IMR-90 (cell line): Measurements from ENCODE around the gene KIAA1614. TPM values are rescaled to one million over a fixed set of nuclear protein-coding genes. Genes with fewer than 3 reads are reported as not detected.

Experiments used
- ATAC-seq: fragments of 200-7000 bp; cut with Tn5 transposase; 2 replicates; pipeline ENCODE4 v1.9.1; 2020; ENCODE audit warnings: low read depth, mild to moderate bottlenecking, moderate library complexity
- BruUV-seq: library from RNA; stranded (reverse); fragments of 400-500 nt; replicated peaks from 2 replicates; lab custom pipeline; 2021; lab: Mats Ljungman, UMichigan
- CTCF ChIA-PET: fragments of 300-600 bp; formaldehyde crosslinking; extraction: SDS; loops from one replicate; lab custom pipeline; 2021; ENCODE audit warnings: antibody characterized with exemption; lab: Yijun Ruan, JAX
- POLR2A ChIA-PET: fragments of 300-600 bp; sonication (Branson Sonifier 250); formaldehyde crosslinking; loops from one replicate; lab custom pipeline; 2022; ENCODE audit warnings: antibody characterized with exemption; ENCODE audit not compliant: unreplicated experiment; lab: Charles Lee
- DNase-seq: peaks from one replicate; pipeline ENCODE4 v3.0.0; 2013
- H2AFZ ChIP-seq: replicated peaks from 2 replicates; pipeline ENCODE3; 2013; ENCODE audit warnings: low read length, mild to moderate bottlenecking; ENCODE audit not compliant: poor library complexity
- H2AK5ac ChIP-seq: 2 replicates; pipeline ENCODE4 v1.6.1; 2013; ENCODE audit warnings: low read depth, low read length, inconsistent platforms
- H2AK9ac ChIP-seq: replicated peaks from 2 replicates; pipeline ENCODE3; 2013; ENCODE audit warnings: mild to moderate bottlenecking, low read depth, low read length, moderate library complexity; ENCODE audit not compliant: poor library complexity
- H2BK120ac ChIP-seq: 2 replicates; pipeline ENCODE4 v1.6.1; 2013; ENCODE audit warnings: low read depth, low read length, inconsistent platforms
- H2BK15ac ChIP-seq: 3 replicates; pipeline ENCODE4 v1.6.1; 2013; ENCODE audit warnings: low read depth, low read length, inconsistent platforms
- H2BK20ac ChIP-seq: 2 replicates; pipeline ENCODE4 v1.6.1; 2013; ENCODE audit warnings: low read depth, mild to moderate bottlenecking, inconsistent platforms, low read length, moderate library complexity
- H2BK5ac ChIP-seq: 2 replicates; pipeline ENCODE4 v1.6.1; 2013; ENCODE audit warnings: mild to moderate bottlenecking, low read depth, low read length, inconsistent platforms; ENCODE audit not compliant: poor library complexity, severe bottlenecking
- H3K14ac ChIP-seq: replicated peaks from 2 replicates; pipeline ENCODE4 v1.6.1; 2013; ENCODE audit warnings: low read depth, low read length, inconsistent platforms
- H3K18ac ChIP-seq: 2 replicates; pipeline ENCODE4 v1.6.1; 2013; ENCODE audit warnings: low read depth, low read length, control low read depth
- H3K23ac ChIP-seq: 2 replicates; pipeline ENCODE4 v1.6.1; 2013; ENCODE audit warnings: low read depth, low read length, inconsistent platforms
- H3K27ac ChIP-seq: 2 replicates; pipeline ENCODE4 v1.5.1; 2013; ENCODE audit warnings: mild to moderate bottlenecking, control low read depth, low read length; ENCODE audit not compliant: insufficient read depth
- H3K27me3 ChIP-seq: 2 replicates; pipeline ENCODE4 v1.6.1; 2013; ENCODE audit warnings: low read length; ENCODE audit not compliant: control insufficient read depth, insufficient read depth
- H3K36me3 ChIP-seq: 2 replicates; pipeline ENCODE4 v1.6.1; 2013; ENCODE audit warnings: low read length, mixed read lengths; ENCODE audit not compliant: control insufficient read depth, insufficient read depth
- H3K4ac ChIP-seq: 2 replicates; pipeline ENCODE4 v1.6.1; 2013; ENCODE audit warnings: low read depth, low read length, inconsistent platforms
- H3K4me1 ChIP-seq: 2 replicates; pipeline ENCODE4 v1.6.1; 2013; ENCODE audit warnings: low read length, mixed read lengths; ENCODE audit not compliant: control insufficient read depth, insufficient read depth
- H3K4me2 ChIP-seq: 2 replicates; pipeline ENCODE4 v1.6.1; 2013; ENCODE audit warnings: low read depth, mild to moderate bottlenecking, control low read depth, low read length, moderate library complexity
- H3K4me3 ChIP-seq: 2 replicates; pipeline ENCODE4 v1.5.1; 2013; ENCODE audit warnings: low read depth, mild to moderate bottlenecking, control low read depth, low read length, moderate library complexity; ENCODE audit not compliant: insufficient read depth
- H3K56ac ChIP-seq: 2 replicates; pipeline ENCODE4 v1.6.1; 2013; ENCODE audit warnings: low read length, inconsistent platforms; ENCODE audit not compliant: insufficient read depth; ENCODE audit errors: extremely low read depth
- H3K79me1 ChIP-seq, 2 experiments: 2 replicates each; pipeline ENCODE4 v1.6.1; 2013; ENCODE audit warnings: low read length in 2 of 2, inconsistent platforms in 1 of 2, low read depth in 1 of 2
- H3K9ac ChIP-seq: 2 replicates; pipeline ENCODE4 v1.6.1; 2013; ENCODE audit warnings: low read depth, low read length, control low read depth
- H3K9me1 ChIP-seq: 2 replicates; pipeline ENCODE4 v1.6.1; 2013; ENCODE audit warnings: low read length, inconsistent platforms; ENCODE audit not compliant: insufficient read depth
- H3K9me3 ChIP-seq: 2 replicates; pipeline ENCODE4 v1.6.1; 2013; ENCODE audit warnings: low read length; ENCODE audit not compliant: control insufficient read depth, insufficient read depth
- H4K20me1 ChIP-seq: 2 replicates; pipeline ENCODE4 v1.6.1; 2013; ENCODE audit warnings: low read length, inconsistent platforms; ENCODE audit not compliant: insufficient read depth
- H4K5ac ChIP-seq: 2 replicates; pipeline ENCODE4 v1.6.1; 2013; ENCODE audit warnings: mild to moderate bottlenecking, low read depth, low read length, control low read depth
- H4K8ac ChIP-seq, 2 experiments: 2 replicates each; pipeline ENCODE4 v1.6.1; 2013; ENCODE audit warnings: low read depth in 2 of 2, low read length in 2 of 2, control low read depth in 1 of 2, inconsistent platforms in 1 of 2
- H4K91ac ChIP-seq: 2 replicates; pipeline ENCODE4 v1.6.1; 2013; ENCODE audit warnings: low read depth, low read length, inconsistent platforms; ENCODE audit not compliant: insufficient read depth
- BHLHE40 ChIP-seq: fragments of 150-350 bp; IDR thresholded peaks from 2 replicates; pipeline ENCODE4 v1.6.1; 2016; ENCODE audit warnings: mild to moderate bottlenecking, low read depth, low read length
- CEBPB ChIP-seq: IDR thresholded peaks from 2 replicates; pipeline ENCODE4 v1.6.1; 2012; ENCODE audit warnings: low read depth, low read length, improper control_type of control experiment
- CHD1 ChIP-seq: IDR thresholded peaks from 2 replicates; pipeline ENCODE4 v1.6.1; 2012; ENCODE audit warnings: low read depth, low read length, improper control_type of control experiment
- ELK1 ChIP-seq: fragments of 150-350 bp; IDR thresholded peaks from 2 replicates; pipeline ENCODE4 v1.6.1; 2016; ENCODE audit warnings: low read depth, mild to moderate bottlenecking, low read length, moderate library complexity, borderline replicate concordance
- FOS ChIP-seq: fragments of 150-350 bp; IDR thresholded peaks from 2 replicates; pipeline ENCODE4 v1.6.1; 2016; ENCODE audit warnings: low read depth, low read length
- MAFK ChIP-seq: IDR thresholded peaks from 2 replicates; pipeline ENCODE4 v1.6.1; 2012; ENCODE audit warnings: low read depth, low read length, improper control_type of control experiment
- MAZ ChIP-seq: IDR thresholded peaks from 2 replicates; pipeline ENCODE4 v1.6.1; 2012; ENCODE audit warnings: low read depth, mild to moderate bottlenecking, low read length, improper control_type of control experiment, moderate library complexity, borderline replicate concordance
- MXI1 ChIP-seq: IDR thresholded peaks from 2 replicates; pipeline ENCODE4 v1.6.1; 2012; ENCODE audit warnings: low read depth, mild to moderate bottlenecking, low read length, moderate library complexity, borderline replicate concordance
- NFE2L2 ChIP-seq: fragments of 150-350 bp; IDR thresholded peaks from 2 replicates; pipeline ENCODE4 v1.6.1; 2016; ENCODE audit warnings: low read depth, mild to moderate bottlenecking, low read length
- POLR2A ChIP-seq: IDR thresholded peaks from 2 replicates; pipeline ENCODE4 v1.6.1; 2012; ENCODE audit warnings: mild to moderate bottlenecking, low read depth, low read length
- RAD21 ChIP-seq: IDR thresholded peaks from 2 replicates; pipeline ENCODE4 v1.6.1; 2012; ENCODE audit warnings: low read length, improper control_type of control experiment
- RCOR1 ChIP-seq: IDR thresholded peaks from 2 replicates; pipeline ENCODE4 v1.6.1; 2012; ENCODE audit warnings: mild to moderate bottlenecking, low read length, improper control_type of control experiment; ENCODE audit not compliant: insufficient replicate concordance
- SMC3 ChIP-seq: fragments of 150-350 bp; IDR thresholded peaks from 2 replicates; pipeline ENCODE4 v1.6.1; 2016; ENCODE audit warnings: low read depth, mild to moderate bottlenecking, antibody characterized with exemption, low read length, moderate library complexity
- USF2 ChIP-seq: fragments of 150-350 bp; IDR thresholded peaks from 2 replicates; pipeline ENCODE4 v1.6.1; 2017; ENCODE audit warnings: mild to moderate bottlenecking, antibody characterized with exemption, low read length, low read depth
- WGBS, 2 experiments: methylation state at CpG; one replicate each; pipeline versions ENCODE4 v1.1.5 to v1.1.7; 2013; ENCODE audit warnings: missing lambda C conversion rate in 2 of 2; ENCODE audit not compliant: insufficient read length in 1 of 2; ENCODE audit errors: extremely low coverage in 2 of 2; 5-methylcytosine and 5-hydroxymethylcytosine counted together
- dilution Hi-C: fragments of 300-500 bp; cut with HindIII; formaldehyde crosslinking; loops from one replicate; pipeline ENCODE4 v1.14.3; 2018; ENCODE audit warnings: low sequenced_read_pairs; ENCODE audit not compliant: unreplicated experiment
- in situ Hi-C: fragments of 300-500 bp; cut with MboI; formaldehyde crosslinking; loops from 3 replicates; pipeline ENCODE4 v1.14.3; 2019; ENCODE audit warnings: low sequenced_read_pairs, inconsistent platforms, mixed read lengths
- intact Hi-C: fragments of 100-400 bp; cut with micrococcal nuclease; formaldehyde crosslinking; loops from 2 replicates; pipeline ENCODE4 v1.10.0; 2022
- polyA plus RNA-seq, 3 experiments: library from polyadenylated mRNA; depleted of rRNA; stranded (reverse); fragments of >200 nt; gene quantifications; 2 replicates each; pipeline ENCODE4 v1.2.3, GENCODE V29; 2012; ENCODE audit warnings: low replicate concordance in 1 of 3
- total RNA-seq: library from RNA; depleted of rRNA; stranded (reverse); fragments of >200 nt; gene quantifications from 2 replicates; pipeline ENCODE4 v1.2.3, GENCODE V29; 2012

The KIAA1614 gene
- total and polyA plus RNA-seq, 2 of the 4 experiments (the other 2 are of a cell fraction) = 1.8 to 3.5 TPM

GRCh38 chr1:180892675-180893074, 20.0 kb upstream of the KIAA1614 start:
- H2AFZ ChIP-seq = no peak overlapping the region
- no peak overlapping the region for H2AK5ac ChIP-seq
- no peak overlapping the region for H3K4me3 ChIP-seq
- no peak overlapping the region for H3K56ac ChIP-seq
- H3K14ac ChIP-seq = no peak overlapping the region
- H3K9ac ChIP-seq = no peak overlapping the region
- no peaks in the 10 kb centered on the region for H3K9me1 ChIP-seq
- H3K4me2 ChIP-seq = no peak overlapping the region
- ATAC-seq = no peak
- no peak overlapping the region for H3K23ac ChIP-seq
- no peaks in the 10 kb centered on the region for H3K4me1 ChIP-seq
- no peak overlapping the region for H2BK5ac ChIP-seq
- no peak overlapping the region for H4K8ac ChIP-seq
- dilution Hi-C loops = no loop called here
- H4K20me1 ChIP-seq = no peaks in the 10 kb centered on the region
- DNase-seq = no peak
- H4K91ac ChIP-seq = no peak overlapping the region
- H3K27me3 ChIP-seq = no peaks in the 10 kb centered on the region
- 0 out of 2 replicates have a peak, but pooled peaks cover 1% of the 10 kb centered on the region for H3K36me3 ChIP-seq
- ChIA-PET POLR2A (no interaction called here), CTCF (no interaction called here)
- WGBS, 2 experiments = no CpG with 5 or more reads among the region's 2 CpGs
- H3K9me3 ChIP-seq = no peaks in the 10 kb centered on the region
- no peak overlapping the region for H2BK20ac ChIP-seq
- no peak overlapping the region for H3K18ac ChIP-seq
- no TSS peak for BruUV-seq
- no peak overlapping the region for H3K4ac ChIP-seq
- H2BK15ac ChIP-seq = no peak overlapping the region
- no peak overlapping the region for H3K27ac ChIP-seq
- in situ Hi-C loops = no loop called here
- intact Hi-C loops = no loop called here
- H2BK120ac ChIP-seq = no peak overlapping the region
- no peak for TF ChIP-seq MXI1
- TF ChIP-seq CHD1 = no peak
- TF ChIP-seq FOS = no peak
- TF ChIP-seq SMC3 = no peak
- TF ChIP-seq MAFK = no peak
- no peak for TF ChIP-seq MAZ
- no peak for TF ChIP-seq BHLHE40
- no peak for TF ChIP-seq USF2
- TF ChIP-seq NFE2L2 = no peak
- no peak for TF ChIP-seq CEBPB
- no peak for TF ChIP-seq RCOR1
- TF ChIP-seq RAD21 = no peak
- TF ChIP-seq POLR2A = no peak
- TF ChIP-seq ELK1 = no peak
- no peak overlapping the region for H2AK9ac ChIP-seq
- H4K5ac ChIP-seq = no peak overlapping the region
- H3K79me1 ChIP-seq = no peaks in the 10 kb centered on the region
